ENCODE data around the gene KRT1.

- TF ChIP-seq CTCF (IDR thresholded peaks at IDR 0.05; ENCODE audit: poor library complexity, severe bottlenecking) (no peak), EP300 (conservative IDR thresholded peaks at IDR 0.05; ENCODE audit: poor library complexity, severe bottlenecking) (no peak), MXI1 (conservative IDR thresholded peaks at IDR 0.05; ENCODE audit: poor library complexity, severe bottlenecking) (no peak), EZH2 (IDR thresholded peaks at IDR 0.05; ENCODE audit: borderline replicate concordance, insufficient read depth, low read length, poor library complexity, severe bottlenecking) (no peak), POLR2AphosphoS5 (IDR thresholded peaks at IDR 0.05) (no peak), SMC3 (conservative IDR thresholded peaks at IDR 0.05; ENCODE audit: poor library complexity) (no peak), REST (IDR thresholded peaks at IDR 0.05; ENCODE audit: borderline replicate concordance) (no peak), RAD21 (conservative IDR thresholded peaks at IDR 0.05) (no peak), TAF1 (IDR thresholded peaks at IDR 0.05; ENCODE audit: low read depth) (no peak)
Observed at GRCh38 chr12:52716061-52716460, 35.9 kb upstream of the KRT1 start.

Data from neural cell (in vitro differentiated cells).